Placental pericyte (primary cell): Measurements from ENCODE around the gene DNALI1. TPM values are rescaled to one million over a fixed set of nuclear protein-coding genes. Genes with fewer than 3 reads are reported as not detected.

Experiments used
- small RNA-seq: library from RNA; depleted of rRNA; stranded (forward); fragments of <200 nt; gene quantifications from one replicate; pipeline ENCODE3, GENCODE V24; 2012; ENCODE audit warnings: low replicate concordance
- total RNA-seq: library from RNA; depleted of rRNA; stranded (reverse); fragments of >200 nt; gene quantifications from 2 replicates; pipeline ENCODE4 v1.2.3, GENCODE V29; 2012

DNALI1 gene
- 4.7 and 6.3 TPM in 2 replicates for total RNA-seq

DNA sequence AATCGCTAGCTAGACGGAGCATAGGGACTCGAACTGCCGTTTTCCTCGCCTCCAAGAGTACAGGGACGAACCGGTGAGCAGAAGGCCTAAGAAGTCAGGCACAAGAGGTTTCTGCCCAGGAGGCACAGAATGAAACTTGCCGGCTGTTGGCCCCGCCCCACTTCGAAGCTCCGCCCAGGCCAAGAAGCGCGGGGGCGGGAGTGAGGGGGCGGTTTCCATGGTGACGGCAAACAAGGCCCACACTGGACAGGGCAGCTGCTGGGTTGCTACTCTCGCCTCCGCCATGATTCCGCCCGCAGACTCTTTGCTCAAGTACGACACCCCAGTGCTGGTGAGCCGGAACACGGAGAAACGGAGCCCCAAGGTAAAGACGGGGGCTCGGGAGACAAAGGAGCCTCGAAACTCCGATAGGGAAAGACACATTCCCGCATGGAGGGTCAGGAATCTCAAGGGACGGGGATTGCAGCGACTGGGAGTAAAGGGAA, at the start of gene DNALI1:
Gene DNALI1, plus strand, starts transcription at position 229 of the 485 bp plus-strand sequence. Its CDS starts 55 bp downstream, at position 284.

DNA sequence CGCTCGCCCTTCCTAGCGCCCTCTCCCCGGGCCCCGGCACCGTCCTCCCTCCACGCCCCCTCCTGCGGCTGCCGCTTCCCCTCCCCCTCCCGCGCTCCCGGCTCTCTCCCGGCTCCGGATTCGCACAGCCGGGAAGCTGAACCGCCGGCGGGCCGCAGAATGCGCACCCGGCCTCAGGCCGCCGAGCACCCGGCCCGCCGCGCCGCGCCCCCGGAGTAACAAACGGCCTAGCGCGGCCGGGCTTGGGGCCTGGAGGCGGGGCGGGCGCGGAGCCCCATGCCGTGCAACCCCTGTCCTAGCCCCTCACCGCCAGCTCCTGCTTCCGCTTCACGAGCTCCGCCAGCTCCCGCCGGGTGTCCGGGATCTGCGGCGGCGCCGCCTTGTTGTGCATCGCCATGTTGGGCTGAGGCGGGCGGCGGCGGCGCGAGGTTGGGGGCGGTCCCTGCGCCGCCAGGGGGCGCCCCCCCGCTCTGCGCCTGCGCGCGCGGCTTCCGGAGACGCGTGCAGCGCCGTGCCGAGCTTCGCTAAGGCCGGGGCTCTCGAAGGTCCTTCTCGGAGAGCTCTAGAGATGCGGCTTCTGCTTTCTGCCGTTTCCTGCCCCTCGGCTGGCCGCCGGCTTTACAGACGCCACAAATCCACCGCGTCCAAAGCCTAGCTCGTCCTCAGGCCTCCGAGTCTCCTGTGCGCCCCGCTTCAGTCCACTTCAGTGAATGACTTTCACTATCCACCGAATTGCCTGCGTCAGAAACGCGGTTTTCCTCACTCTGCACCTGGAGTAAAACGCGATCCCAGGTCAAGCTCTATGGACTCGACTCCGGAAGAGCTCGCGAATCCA, 42.2 kb upstream of the DNALI1 start, which contains the start of gene MEAF6:
Gene MEAF6, minus strand, starts transcription at position 417 of the 835 bp plus-strand sequence. Its CDS starts 20 bp downstream, at position 397.

DNA sequence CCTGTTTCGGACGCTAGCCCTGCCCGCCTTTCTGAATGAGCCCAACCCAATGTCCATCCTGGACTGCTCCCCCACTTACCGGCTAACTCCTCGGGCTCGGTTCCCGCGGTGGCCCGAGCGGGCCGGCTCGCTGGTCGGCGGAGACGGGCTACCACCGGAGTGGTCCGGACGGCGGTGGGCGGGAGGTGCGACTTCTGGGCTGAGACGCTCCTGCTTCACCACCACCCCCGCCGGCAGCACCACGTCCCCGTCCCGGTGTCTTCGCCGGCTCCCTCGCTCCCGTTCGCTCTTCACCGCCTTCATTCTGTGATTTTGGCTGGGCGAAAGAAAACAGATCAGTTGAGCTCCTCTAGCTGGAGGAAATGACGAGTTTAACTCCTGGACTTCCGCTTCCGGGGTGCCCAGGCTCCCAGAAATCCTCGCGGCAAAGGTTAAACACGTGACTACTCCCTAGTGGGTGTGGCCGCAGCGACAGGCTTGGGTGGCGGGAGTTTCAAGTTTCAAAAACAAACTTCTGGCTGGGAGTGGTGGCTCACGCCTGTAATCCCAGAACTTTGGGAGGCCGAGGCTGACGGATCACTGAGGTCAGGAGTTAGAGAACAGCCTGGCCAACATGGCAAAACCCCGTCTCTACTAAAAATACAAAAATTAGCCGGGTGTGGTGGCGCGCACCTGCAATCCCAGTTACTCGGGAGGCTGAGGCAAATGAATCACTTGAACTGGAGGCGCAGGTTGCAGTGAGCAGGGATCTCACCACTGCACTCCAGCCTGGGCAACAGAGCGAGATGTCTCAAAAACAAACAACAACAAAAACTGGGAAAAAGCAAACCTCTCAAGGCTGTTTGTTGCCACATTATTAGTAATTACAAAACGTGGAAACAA, 2.6 kb upstream of the DNALI1 start, which contains the start of gene SNIP1:
Gene SNIP1, minus strand, starts transcription at position 367 of the 882 bp plus-strand sequence. Its CDS starts 64 bp downstream, at position 303.

DNA sequence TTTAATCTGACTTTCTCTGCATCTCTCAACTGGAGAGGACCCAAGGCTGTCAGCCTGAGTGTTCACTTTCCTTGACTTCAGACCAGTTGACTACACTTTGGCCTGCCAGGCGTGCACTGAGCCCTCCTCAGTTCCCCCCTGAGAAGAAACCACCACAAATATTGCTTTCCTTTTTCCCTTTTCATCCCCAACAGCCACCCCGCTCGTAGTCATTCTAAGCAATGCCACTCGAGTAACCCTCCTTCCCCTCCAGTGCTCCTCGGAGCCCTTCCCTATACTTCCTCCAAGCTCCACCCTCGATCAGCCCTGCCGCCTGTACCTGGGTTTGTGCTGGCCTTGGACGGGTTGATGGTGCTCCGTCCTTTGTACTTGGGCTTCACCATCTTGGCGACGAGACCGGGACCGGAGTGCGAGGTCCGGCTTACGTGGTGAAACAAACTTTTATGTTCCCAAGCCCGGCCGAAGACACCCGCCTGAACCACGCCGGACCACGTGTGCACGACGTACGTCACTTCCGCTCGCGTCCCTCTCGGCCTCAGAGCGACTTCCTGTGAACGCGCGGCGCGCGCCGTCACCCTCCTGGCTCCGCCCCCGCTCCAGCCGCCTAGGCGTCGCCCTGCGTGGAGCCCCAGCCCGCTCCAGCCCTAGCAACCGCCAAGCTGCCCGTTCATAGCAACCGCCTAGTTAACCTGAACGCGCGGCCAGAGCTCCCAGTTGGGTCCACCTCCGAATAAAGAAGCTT, 38.9 kb downstream of the DNALI1 start, which contains the start of gene GNL2:
Gene GNL2, minus strand, starts transcription at position 498 of the 742 bp plus-strand sequence. Its CDS starts 115 bp downstream, at position 383.

Small RNA genes within 50 kb of the gene (small RNA-seq; reads per million reads assigned to genes)
- not detected for gene AL034379.1

Other genes with a start within 250 kb of the DNALI1 start
- gene ZC3H12A, start 82.4 kb upstream of the DNALI1 start, total RNA-seq = 42.7 and 50.8 TPM in 2 replicates
- 49.7 and 55.4 TPM in 2 replicates for gene MEAF6, start 42.2 kb upstream of the DNALI1 start, total RNA-seq
- gene SNIP1, start 2.6 kb upstream of the DNALI1 start, total RNA-seq = 8.3 and 19.5 TPM in 2 replicates
- 50.8 and 88.6 TPM in 2 replicates for gene GNL2, start 39.0 kb downstream of the DNALI1 start, total RNA-seq
- gene RSPO1, start 78.0 kb downstream of the DNALI1 start, total RNA-seq = under 0.01 TPM in 1 of 2 replicates, not detected in the other
- gene CDCA8, start 135.6 kb downstream of the DNALI1 start, total RNA-seq = 0.44 and 34.8 TPM in 2 replicates
- not detected in 2 replicates for gene EPHA10, start 208.2 kb downstream of the DNALI1 start, total RNA-seq
- gene MANEAL, start 236.9 kb downstream of the DNALI1 start, total RNA-seq = 0.57 and 0.66 TPM in 2 replicates